ENCODE data around the gene RPS15. TPM values are rescaled to one million over a fixed set of nuclear protein-coding genes. Genes with fewer than 3 reads are reported as not detected.
A peak's percentile ranks its signal among the peaks of the same experiment; 100 is the strongest.

Gene RPS15
- total and polyA plus RNA-seq, 2 of the 13 experiments (the other 11 are each of a cell fraction or from before 2014, with no cell fraction given) = 695 to 1,411 TPM

DNA sequence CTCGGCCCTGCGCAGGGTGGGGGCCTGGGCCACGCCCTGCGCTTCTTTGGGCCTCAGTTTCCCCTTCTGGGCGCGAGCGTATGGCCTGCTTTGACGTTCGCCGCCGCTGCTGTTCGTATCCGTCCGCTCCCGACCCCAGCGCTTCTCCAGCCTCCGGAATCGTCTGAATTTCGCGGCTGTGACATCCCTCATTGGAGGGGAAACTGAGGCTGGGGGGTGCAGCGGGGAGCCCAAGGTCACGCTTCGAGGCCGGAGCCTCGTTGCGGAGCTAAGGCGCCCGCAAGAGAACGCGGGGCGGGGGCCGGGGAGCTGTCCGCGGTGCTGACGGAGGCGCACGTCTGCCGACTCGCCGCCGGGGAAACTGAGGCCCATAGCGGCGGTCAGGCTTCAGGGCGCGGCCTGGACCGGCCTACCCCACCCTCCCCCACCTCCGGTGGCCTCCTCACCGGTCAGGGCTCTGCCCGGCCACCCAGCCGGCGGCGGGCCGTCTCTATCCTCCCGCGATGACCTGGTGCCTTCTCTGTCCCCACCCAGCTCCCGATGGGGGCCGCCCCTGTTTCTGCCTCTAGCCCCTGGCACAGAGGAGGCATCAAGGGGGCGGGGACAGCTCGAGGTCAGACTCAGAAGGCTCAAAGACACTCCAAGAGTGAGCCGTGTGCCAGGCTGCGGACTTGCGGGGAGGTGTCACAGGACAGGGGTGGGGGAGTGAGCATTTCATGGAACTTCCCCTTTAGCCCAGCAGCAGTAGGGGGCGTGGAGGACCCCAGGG lies 8.7 kb downstream of the RPS15 start (continued):
- TF ChIP-seq, protein P1, sequence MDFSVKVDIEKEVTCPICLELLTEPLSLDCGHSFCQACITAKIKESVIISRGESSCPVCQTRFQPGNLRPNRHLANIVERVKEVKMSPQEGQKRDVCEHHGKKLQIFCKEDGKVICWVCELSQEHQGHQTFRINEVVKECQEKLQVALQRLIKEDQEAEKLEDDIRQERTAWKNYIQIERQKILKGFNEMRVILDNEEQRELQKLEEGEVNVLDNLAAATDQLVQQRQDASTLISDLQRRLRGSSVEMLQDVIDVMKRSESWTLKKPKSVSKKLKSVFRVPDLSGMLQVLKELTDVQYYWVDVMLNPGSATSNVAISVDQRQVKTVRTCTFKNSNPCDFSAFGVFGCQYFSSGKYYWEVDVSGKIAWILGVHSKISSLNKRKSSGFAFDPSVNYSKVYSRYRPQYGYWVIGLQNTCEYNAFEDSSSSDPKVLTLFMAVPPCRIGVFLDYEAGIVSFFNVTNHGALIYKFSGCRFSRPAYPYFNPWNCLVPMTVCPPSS (IDR thresholded peaks at IDR 0.05) = no peak
- TF ChIP-seq, protein P2, sequence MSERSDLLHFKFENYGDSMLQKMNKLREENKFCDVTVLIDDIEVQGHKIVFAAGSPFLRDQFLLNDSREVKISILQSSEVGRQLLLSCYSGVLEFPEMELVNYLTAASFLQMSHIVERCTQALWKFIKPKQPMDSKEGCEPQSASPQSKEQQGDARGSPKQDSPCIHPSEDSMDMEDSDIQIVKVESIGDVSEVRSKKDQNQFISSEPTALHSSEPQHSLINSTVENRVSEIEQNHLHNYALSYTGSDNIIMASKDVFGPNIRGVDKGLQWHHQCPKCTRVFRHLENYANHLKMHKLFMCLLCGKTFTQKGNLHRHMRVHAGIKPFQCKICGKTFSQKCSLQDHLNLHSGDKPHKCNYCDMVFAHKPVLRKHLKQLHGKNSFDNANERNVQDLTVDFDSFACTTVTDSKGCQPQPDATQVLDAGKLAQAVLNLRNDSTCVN (CRISPR knock-in tag; IDR thresholded peaks at IDR 0.05; ENCODE audit: borderline replicate concordance) = peak; percentile 65; the same call in 1 of the 2 replicates
- TF ChIP-seq, protein P3, sequence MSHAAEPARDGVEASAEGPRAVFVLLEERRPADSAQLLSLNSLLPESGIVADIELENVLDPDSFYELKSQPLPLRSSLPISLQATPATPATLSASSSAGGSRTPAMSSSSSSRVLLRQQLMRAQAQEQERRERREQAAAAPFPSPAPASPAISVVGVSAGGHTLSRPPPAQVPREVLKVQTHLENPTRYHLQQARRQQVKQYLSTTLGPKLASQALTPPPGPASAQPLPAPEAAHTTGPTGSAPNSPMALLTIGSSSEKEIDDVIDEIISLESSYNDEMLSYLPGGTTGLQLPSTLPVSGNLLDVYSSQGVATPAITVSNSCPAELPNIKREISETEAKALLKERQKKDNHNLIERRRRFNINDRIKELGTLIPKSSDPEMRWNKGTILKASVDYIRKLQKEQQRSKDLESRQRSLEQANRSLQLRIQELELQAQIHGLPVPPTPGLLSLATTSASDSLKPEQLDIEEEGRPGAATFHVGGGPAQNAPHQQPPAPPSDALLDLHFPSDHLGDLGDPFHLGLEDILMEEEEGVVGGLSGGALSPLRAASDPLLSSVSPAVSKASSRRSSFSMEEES (CRISPR knock-in tag; IDR thresholded peaks at IDR 0.05) = peak; percentile 60; the same call in 1 of the 2 replicates
- TF ChIP-seq ZFP90 (CRISPR knock-in tag; IDR thresholded peaks at IDR 0.05; ENCODE audit: borderline replicate concordance) (no peak), NFYB (CRISPR knock-in tag; IDR thresholded peaks at IDR 0.05) (no peak), SMARCC2 (IDR thresholded peaks at IDR 0.05) (no peak), AKAP8 (CRISPR knock-in tag; IDR thresholded peaks at IDR 0.05) (no peak), ZNF274 (CRISPR knock-in tag; IDR thresholded peaks at IDR 0.05) (peak; percentile 67; the same call in 1 of the 2 replicates), ZNF230 (CRISPR knock-in tag; IDR thresholded peaks at IDR 0.05) (no peak), ZNF335 (CRISPR knock-in tag; IDR thresholded peaks at IDR 0.05) (no peak), NAIF1 (CRISPR knock-in tag; IDR thresholded peaks at IDR 0.05; ENCODE audit: borderline replicate concordance) (no peak), ADNP (CRISPR knock-in tag; IDR thresholded peaks at IDR 0.05) (no peak), PHF21A (CRISPR knock-in tag; IDR thresholded peaks at IDR 0.05) (no peak)
- TF ChIP-seq, protein P4, sequence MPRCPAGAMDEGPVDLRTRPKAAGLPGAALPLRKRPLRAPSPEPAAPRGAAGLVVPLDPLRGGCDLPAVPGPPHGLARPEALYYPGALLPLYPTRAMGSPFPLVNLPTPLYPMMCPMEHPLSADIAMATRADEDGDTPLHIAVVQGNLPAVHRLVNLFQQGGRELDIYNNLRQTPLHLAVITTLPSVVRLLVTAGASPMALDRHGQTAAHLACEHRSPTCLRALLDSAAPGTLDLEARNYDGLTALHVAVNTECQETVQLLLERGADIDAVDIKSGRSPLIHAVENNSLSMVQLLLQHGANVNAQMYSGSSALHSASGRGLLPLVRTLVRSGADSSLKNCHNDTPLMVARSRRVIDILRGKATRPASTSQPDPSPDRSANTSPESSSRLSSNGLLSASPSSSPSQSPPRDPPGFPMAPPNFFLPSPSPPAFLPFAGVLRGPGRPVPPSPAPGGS (CRISPR knock-in tag; IDR thresholded peaks at IDR 0.05) = 0 out of 2 replicates have a peak, but pooled peaks have one; percentile 48
- TF ChIP-seq, protein P5, sequence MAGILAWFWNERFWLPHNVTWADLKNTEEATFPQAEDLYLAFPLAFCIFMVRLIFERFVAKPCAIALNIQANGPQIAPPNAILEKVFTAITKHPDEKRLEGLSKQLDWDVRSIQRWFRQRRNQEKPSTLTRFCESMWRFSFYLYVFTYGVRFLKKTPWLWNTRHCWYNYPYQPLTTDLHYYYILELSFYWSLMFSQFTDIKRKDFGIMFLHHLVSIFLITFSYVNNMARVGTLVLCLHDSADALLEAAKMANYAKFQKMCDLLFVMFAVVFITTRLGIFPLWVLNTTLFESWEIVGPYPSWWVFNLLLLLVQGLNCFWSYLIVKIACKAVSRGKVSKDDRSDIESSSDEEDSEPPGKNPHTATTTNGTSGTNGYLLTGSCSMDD (CRISPR knock-in tag; IDR thresholded peaks at IDR 0.05) = no peak
- TF ChIP-seq, protein P6, sequence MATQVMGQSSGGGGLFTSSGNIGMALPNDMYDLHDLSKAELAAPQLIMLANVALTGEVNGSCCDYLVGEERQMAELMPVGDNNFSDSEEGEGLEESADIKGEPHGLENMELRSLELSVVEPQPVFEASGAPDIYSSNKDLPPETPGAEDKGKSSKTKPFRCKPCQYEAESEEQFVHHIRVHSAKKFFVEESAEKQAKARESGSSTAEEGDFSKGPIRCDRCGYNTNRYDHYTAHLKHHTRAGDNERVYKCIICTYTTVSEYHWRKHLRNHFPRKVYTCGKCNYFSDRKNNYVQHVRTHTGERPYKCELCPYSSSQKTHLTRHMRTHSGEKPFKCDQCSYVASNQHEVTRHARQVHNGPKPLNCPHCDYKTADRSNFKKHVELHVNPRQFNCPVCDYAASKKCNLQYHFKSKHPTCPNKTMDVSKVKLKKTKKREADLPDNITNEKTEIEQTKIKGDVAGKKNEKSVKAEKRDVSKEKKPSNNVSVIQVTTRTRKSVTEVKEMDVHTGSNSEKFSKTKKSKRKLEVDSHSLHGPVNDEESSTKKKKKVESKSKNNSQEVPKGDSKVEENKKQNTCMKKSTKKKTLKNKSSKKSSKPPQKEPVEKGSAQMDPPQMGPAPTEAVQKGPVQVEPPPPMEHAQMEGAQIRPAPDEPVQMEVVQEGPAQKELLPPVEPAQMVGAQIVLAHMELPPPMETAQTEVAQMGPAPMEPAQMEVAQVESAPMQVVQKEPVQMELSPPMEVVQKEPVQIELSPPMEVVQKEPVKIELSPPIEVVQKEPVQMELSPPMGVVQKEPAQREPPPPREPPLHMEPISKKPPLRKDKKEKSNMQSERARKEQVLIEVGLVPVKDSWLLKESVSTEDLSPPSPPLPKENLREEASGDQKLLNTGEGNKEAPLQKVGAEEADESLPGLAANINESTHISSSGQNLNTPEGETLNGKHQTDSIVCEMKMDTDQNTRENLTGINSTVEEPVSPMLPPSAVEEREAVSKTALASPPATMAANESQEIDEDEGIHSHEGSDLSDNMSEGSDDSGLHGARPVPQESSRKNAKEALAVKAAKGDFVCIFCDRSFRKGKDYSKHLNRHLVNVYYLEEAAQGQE (IDR thresholded peaks at IDR 0.05; ENCODE audit: borderline replicate concordance in 1 of 2, low read depth in 1 of 2, low read length in 2 of 2) = peak in 1 of 2 experiments; percentile 96
- TF ChIP-seq, protein P7, sequence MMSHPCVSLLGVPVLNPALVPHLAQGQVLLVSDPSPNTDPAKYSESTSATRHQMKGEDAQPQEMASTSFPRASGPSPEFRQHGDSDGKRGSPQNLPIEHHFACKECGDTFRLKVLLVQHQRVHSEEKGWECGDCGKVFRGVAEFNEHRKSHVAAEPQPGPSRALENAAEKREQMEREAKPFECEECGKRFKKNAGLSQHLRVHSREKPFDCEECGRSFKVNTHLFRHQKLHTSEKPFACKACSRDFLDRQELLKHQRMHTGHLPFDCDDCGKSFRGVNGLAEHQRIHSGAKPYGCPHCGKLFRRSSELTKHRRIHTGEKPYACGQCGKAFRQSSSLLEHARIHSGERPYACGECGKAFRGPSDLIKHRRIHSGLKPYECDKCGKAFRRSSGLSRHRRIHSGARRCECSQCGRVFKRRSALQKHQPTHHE (CRISPR knock-in tag; IDR thresholded peaks at IDR 0.05; ENCODE audit: borderline replicate concordance) = no peak
